Measurements from ENCODE around the gene SYT17.
A peak's percentile ranks its signal among the peaks of the same experiment; 100 is the strongest.

DNA sequence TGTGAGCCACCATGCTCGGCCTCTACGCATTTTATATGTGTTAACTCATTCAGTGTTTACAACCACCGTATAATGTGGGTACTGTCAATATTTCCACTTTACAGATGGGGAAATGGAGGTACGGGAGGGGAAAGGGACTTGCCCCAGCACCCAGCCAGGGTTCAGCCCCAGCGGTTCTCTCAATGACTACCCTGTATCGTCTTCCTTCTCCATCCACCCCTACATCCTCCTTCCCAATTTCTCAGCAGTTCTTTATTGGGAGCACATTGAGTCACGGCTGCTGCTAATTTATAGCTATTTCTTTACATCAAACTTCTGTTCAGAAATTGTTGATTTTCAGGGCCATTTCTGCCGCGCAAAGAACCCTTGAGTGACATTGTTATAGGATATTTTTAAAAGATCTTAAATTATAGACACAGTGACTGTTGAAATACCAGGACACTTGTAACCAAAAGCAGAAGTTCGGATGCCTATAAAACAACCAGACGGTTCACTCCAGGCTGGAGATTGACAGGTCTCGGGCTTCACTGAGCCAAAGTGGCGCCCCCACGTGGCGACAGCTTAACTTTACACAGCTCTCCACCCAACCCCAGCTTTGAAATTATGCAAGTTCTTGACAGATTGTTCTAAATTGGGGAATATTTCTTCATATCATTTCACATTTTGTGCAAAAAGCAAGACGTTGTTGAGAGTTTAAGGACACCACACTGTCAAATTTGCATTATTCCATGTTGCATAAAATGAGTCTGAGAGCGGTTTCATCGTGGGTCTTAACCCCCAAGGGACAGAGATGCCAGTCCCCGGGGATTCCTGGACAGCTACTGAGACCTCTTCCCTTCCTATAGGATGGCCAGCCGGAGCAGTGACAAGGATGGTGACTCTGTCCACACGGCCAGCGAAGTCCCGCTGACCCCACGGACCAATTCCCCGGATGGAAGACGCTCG is 11.8 kb downstream of the SYT17 start:
- TF ChIP-seq, protein P1, sequence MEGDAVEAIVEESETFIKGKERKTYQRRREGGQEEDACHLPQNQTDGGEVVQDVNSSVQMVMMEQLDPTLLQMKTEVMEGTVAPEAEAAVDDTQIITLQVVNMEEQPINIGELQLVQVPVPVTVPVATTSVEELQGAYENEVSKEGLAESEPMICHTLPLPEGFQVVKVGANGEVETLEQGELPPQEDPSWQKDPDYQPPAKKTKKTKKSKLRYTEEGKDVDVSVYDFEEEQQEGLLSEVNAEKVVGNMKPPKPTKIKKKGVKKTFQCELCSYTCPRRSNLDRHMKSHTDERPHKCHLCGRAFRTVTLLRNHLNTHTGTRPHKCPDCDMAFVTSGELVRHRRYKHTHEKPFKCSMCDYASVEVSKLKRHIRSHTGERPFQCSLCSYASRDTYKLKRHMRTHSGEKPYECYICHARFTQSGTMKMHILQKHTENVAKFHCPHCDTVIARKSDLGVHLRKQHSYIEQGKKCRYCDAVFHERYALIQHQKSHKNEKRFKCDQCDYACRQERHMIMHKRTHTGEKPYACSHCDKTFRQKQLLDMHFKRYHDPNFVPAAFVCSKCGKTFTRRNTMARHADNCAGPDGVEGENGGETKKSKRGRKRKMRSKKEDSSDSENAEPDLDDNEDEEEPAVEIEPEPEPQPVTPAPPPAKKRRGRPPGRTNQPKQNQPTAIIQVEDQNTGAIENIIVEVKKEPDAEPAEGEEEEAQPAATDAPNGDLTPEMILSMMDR (IDR thresholded peaks at IDR 0.05), result peak; percentile 41 to 82 (median 62)
- TF ChIP-seq POLR2A (IDR thresholded peaks at IDR 0.05), result no peak
